ENCODE data around the gene PRR14. TPM values are rescaled to one million over a fixed set of nuclear protein-coding genes. Genes with fewer than 3 reads are reported as not detected.

Gene PRR14
- total and polyA plus RNA-seq, 2 of the 8 experiments (the other 6 are each of a cell fraction or from before 2014, with no cell fraction given), result 3.6 to 16.1 TPM

- Histone ChIP-seq H3K79me1 (ENCODE audit: low read depth, low read length) (no peaks in the 10 kb centered on the region; the same call in 1 of the 2 replicates), H2BK15ac (ENCODE audit: low read length) (no peak overlapping the region), H3K79me2 (ENCODE audit: control insufficient read depth in 1 of 2, insufficient read depth in 2 of 2, low read length in 2 of 2) (no peaks in the 10 kb centered on the region), H2BK20ac (ENCODE audit: low read length) (no peak overlapping the region), H2BK5ac (ENCODE audit: low read depth, low read length) (no peak overlapping the region), H2BK120ac (replicated peaks; ENCODE audit: low read depth, low read length) (no peak overlapping the region), H3K23ac (ENCODE audit: insufficient read length) (no peak overlapping the region), H3K9ac (replicated peaks in 1 of 4; ENCODE audit: extremely low read depth in 1 of 4, low read depth in 3 of 4, low read length in 3 of 4) (no peak overlapping the region), H3K4me3 (ENCODE audit: extremely low read depth in 1 of 4, insufficient read depth in 2 of 4, low read depth in 3 of 4, low read length in 4 of 4) (no peak overlapping the region), H2AFZ (ENCODE audit: low read length) (no peak overlapping the region), H3K14ac (ENCODE audit: insufficient read length) (no peak overlapping the region), H3K4me1 (replicated peaks in 1 of 4; ENCODE audit: control insufficient read depth in 3 of 4, insufficient read depth in 4 of 4, low read length in 3 of 4) (no peaks in the 10 kb centered on the region), H3K27me3 (replicated peaks in 1 of 4; ENCODE audit: control insufficient read depth in 3 of 4, extremely low read depth in 1 of 4, insufficient read depth in 3 of 4, low read length in 3 of 4) (no peaks in the 10 kb centered on the region), H4K5ac (ENCODE audit: insufficient read length, low read depth, low read length) (no peak overlapping the region), H3K27ac (ENCODE audit: low read depth, low read length) (no peak overlapping the region), H3K23me2 (ENCODE audit: low read depth, low read length) (no peaks in the 10 kb centered on the region), H3K18ac (ENCODE audit: extremely low read depth, low read length) (no peak overlapping the region), H2BK12ac (ENCODE audit: low read depth, low read length) (no peak overlapping the region), H3K9me3 (ENCODE audit: insufficient read depth in 2 of 2, low read depth in 1 of 2, low read length in 1 of 2) (no peaks in the 10 kb centered on the region), H3K56ac (replicated peaks; ENCODE audit: insufficient read length, low read depth, low read length) (no peak overlapping the region), H4K91ac (replicated peaks; ENCODE audit: insufficient read length, low read length) (no peak overlapping the region), H4K8ac (ENCODE audit: extremely low read depth, insufficient read depth, low read length) (no peak overlapping the region), H3K36me3 (ENCODE audit: control insufficient read depth in 2 of 4, insufficient read depth in 4 of 4, low read length in 3 of 4) (peaks cover 4 to 31% (median 23%) of the 10 kb centered on the region in 4 experiments; a peak in 7 of 8 replicates), H4K20me1 (replicated peaks in 1 of 2; ENCODE audit: control insufficient read depth in 1 of 2, insufficient read depth in 2 of 2, low read length in 2 of 2) (peaks cover 0 to 2% of the 10 kb centered on the region in 2 experiments), H3K4ac (replicated peaks; ENCODE audit: insufficient read length, low read depth, low read length) (no peak overlapping the region), H3K4me2 (ENCODE audit: insufficient read depth in 1 of 2, low read depth in 2 of 2, low read length in 2 of 2) (no peak overlapping the region), H2AK5ac (ENCODE audit: low read depth, low read length) (no peak overlapping the region)
- ChIA-PET POLR2A (ENCODE audit: partially characterized antibody) (interaction anchor here (0.8 to 6.7 kb wide), 9 partner anchors 8 to 201 kb away, joined by 3 to 85 read pairs (median 4); partner anchors contain the start of genes ZNF688, ZNF689 and ZNF785), CTCF (ENCODE audit: partially characterized antibody) (interaction anchor here (0.6 to 7.6 kb wide), 10 partner anchors 11 to 492 kb away, joined by 3 to 42 read pairs (median 4); partner anchors contain the start of gene DCTPP1)
- TF ChIP-seq CBX5 (IDR thresholded peaks at IDR 0.05; ENCODE audit: low read depth, low read length), result no peak
- FAIRE-seq (no peak), DNase-seq (ENCODE audit: low read depth in 1 of 2, low spot score in 2 of 2) (no peak)
- 81% methylated on average over 4 of the region's 4 CpGs; no CpG with 5 or more reads in 1 of the 2 experiments for WGBS, 2 experiments (ENCODE audit: extremely low coverage in 1 of 2, insufficient coverage in 1 of 2, insufficient read length in 1 of 2, insufficient replicate concordance in 2 of 2, low coverage in 1 of 2, low lambda C conversion rate in 2 of 2, missing lambda C conversion rate in 1 of 2)
These were observed 48.0 kb upstream of the PRR14 start for GRCh38 chr16:30602616-30603277.

Data from H1 (cell line).